ENCODE data around the gene TEP1. TPM values are rescaled to one million over a fixed set of nuclear protein-coding genes. Genes with fewer than 3 reads are reported as not detected.

TEP1 gene
- total and polyA plus RNA-seq, 2 of the 8 experiments (the other 6 are each of a cell fraction or from before 2014, with no cell fraction given): 6.9 to 10.7 TPM

GRCh38 chr14:20400965-20401593 lies 12.2 kb downstream of the TEP1 start (continued):
- no peak for TF ChIP-seq CHD7 (IDR thresholded peaks at IDR 0.05; ENCODE audit: insufficient replicate concordance, low read length)
- no peak for TF ChIP-seq MAFK (IDR thresholded peaks at IDR 0.05; ENCODE audit: low read depth, low read length)
- no peak for TF ChIP-seq RFX5 (IDR thresholded peaks at IDR 0.05; ENCODE audit: borderline replicate concordance, low read depth, low read length)
- no peak for TF ChIP-seq SP2 (IDR thresholded peaks at IDR 0.05; ENCODE audit: low read length)
- no peak for TF ChIP-seq CBX8 (IDR thresholded peaks at IDR 0.05; ENCODE audit: borderline replicate concordance, low read depth, low read length)
- no peak for TF ChIP-seq TAF7 (optimal IDR thresholded peaks at IDR 0.05; ENCODE audit: borderline replicate concordance, low read depth, low read length)
